ENCODE results near the gene ETV3.

Gene ETV3

DNA sequence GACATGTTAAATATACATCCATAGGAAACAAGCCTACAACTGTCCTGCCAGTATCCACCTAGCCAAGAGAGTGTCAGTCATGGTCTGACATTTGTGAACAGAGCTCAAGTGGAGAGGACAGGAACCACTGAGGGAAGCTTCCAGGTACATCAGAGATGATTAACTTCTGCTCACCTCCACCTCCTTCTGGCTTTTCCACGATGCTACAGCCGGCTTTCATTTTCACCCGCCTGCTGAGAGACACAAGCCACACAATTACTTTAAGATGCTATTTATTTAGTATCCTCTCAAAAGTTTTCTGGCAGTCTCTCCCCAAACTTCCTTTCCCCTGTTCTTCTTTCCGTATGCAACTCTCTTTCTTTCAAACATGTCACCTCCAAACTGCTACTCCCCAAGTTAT, 2.1 kb downstream of the ETV3 start:
- in situ Hi-C loops (cut with MboI; ENCODE audit: low pct_unique_long_range_greater_than_20kb, low sequenced_read_pairs, unreplicated experiment): no loop called here

DNA sequence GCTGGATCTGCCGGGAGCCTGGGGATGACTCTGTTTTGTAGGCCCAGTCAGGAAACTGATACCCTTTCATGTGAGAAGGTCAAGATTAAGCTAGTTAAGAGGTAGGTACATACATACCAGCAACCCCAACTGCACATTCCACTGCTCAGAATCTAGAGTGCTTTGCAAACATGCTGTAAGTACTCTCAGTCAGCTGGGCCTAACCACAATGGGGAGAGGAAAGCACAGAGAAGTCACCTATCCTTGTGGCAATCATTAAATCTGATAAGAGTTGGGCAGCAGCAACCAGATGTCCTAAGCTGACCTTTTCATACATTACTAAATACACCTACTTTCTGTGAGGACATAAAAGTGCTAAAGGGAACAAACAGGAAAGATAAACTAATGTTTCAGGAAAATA, 2.5 kb downstream of the ETV3 start:
- in situ Hi-C loops (cut with MboI; ENCODE audit: low pct_unique_long_range_greater_than_20kb, low sequenced_read_pairs, unreplicated experiment): no loop called here
- TF ChIP-seq CTCF (IDR thresholded peaks at IDR 0.05; ENCODE audit: extremely low read depth, insufficient read depth, missing control alignments): no peak
- DNase-seq (ENCODE audit: low spot score): no peak

More for the DNA sequence above, 2.1 kb downstream of the ETV3 start:
- DNase-seq (ENCODE audit: low spot score): no peak
- peak; percentile 17 for TF ChIP-seq CTCF (IDR thresholded peaks at IDR 0.05; ENCODE audit: extremely low read depth, insufficient read depth, missing control alignments)

DNA sequence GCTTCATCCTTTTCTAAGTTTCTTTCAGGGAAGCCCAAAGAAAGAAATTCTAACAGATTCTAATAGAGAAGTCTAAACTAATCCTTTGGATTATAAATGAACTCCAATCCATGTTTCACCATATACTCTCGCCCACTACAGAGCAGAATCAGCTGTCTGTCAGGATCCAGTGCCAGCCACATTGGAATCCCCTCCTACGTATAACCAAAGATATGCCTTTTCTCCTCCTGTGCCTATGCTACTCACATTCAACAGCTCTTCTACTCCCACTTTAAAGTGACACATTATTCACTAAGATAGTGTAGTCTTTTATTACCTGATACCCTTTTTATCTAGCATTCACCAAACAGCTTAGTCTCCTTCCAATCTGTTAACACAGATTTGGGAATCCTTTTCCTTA, 3.1 kb downstream of the ETV3 start:
- TF ChIP-seq CTCF (IDR thresholded peaks at IDR 0.05; ENCODE audit: extremely low read depth, insufficient read depth, missing control alignments): no peak
- no peak for DNase-seq (ENCODE audit: low spot score)
- in situ Hi-C loops (cut with MboI; ENCODE audit: low pct_unique_long_range_greater_than_20kb, low sequenced_read_pairs, unreplicated experiment): no loop called here

GRCh38 chr1:157134442-157134841, 3.8 kb downstream of the ETV3 start:
- no peak for DNase-seq (ENCODE audit: low spot score)
- no peak for TF ChIP-seq CTCF (IDR thresholded peaks at IDR 0.05; ENCODE audit: extremely low read depth, insufficient read depth, missing control alignments)
- in situ Hi-C loops (cut with MboI; ENCODE audit: low pct_unique_long_range_greater_than_20kb, low sequenced_read_pairs, unreplicated experiment): no loop called here

DNA sequence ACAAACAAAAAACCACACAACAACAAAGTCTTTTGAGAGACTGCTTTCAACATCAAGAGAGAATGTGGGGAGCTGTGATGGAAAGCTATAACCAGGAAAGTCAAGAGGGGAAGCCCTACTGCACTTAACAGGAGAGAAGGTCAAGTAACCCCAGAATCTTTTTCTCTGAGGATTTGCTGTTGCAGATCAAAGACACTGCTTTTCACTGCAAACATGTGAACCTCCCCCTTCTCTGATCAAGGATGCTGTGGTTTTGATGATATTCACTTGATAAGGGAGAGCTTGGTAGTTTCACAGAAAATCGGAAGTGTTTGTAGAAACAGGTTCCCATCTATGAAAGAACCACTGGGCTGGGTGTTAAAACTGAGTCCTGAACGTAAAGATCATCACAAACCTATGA, 4.8 kb downstream of the ETV3 start:
- TF ChIP-seq CTCF (IDR thresholded peaks at IDR 0.05; ENCODE audit: extremely low read depth, insufficient read depth, missing control alignments): no peak
- in situ Hi-C loops (cut with MboI; ENCODE audit: low pct_unique_long_range_greater_than_20kb, low sequenced_read_pairs, unreplicated experiment): no loop called here
- no peak for DNase-seq (ENCODE audit: low spot score)

DNA sequence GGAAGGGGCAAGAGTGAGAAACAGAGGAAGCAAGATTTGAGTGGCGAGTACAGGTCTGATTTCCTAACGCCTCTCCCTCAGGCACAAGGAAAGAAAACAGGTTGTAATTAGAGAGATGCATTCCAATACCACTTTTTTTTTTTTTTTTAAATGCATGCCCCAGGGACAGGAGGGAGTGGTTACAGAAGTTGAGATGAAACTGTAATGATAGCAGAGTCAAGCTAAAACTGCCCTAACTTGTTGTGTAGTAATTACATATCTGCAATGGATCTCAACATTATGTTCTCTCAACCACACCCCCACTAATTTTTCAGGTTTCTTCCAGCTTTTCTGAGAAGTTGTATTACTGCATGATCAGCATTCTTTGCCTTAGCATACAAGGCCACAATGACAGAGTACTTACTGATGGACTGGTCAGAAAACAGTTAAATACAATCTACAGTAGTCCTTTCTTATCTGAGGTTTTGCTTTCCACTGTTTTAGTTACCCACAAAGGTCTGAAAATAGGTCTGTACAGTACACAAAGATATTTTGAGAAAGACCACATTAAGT, 5.5 kb downstream of the ETV3 start:
- in situ Hi-C loops (cut with MboI; ENCODE audit: low pct_unique_long_range_greater_than_20kb, low sequenced_read_pairs, unreplicated experiment): no loop called here
- no peak for TF ChIP-seq CTCF (IDR thresholded peaks at IDR 0.05; ENCODE audit: extremely low read depth, insufficient read depth, missing control alignments)
- DNase-seq (ENCODE audit: low spot score): no peak

GRCh38 chr1:157132111-157132510, 6.1 kb downstream of the ETV3 start:
- in situ Hi-C loops (cut with MboI; ENCODE audit: low pct_unique_long_range_greater_than_20kb, low sequenced_read_pairs, unreplicated experiment): no loop called here
- TF ChIP-seq CTCF (IDR thresholded peaks at IDR 0.05; ENCODE audit: extremely low read depth, insufficient read depth, missing control alignments): no peak

More at GRCh38 chr1:157132111-157132510, 6.1 kb downstream of the ETV3 start:
- DNase-seq (ENCODE audit: low spot score): no peak

Measured in GM13977 (cell line).